ES-I3 (cell line): ENCODE results near the gene CPED1.
"Not testable (repeated sequence)": the region's sequence is repeated elsewhere in the genome, so short reads cannot be mapped to it uniquely, and the experiment has no call there.

ENCODE experiments used
- H3K36me3 ChIP-seq: 2 replicates; pipeline ENCODE4 v1.6.1; 2013; ENCODE audit warnings: mild to moderate bottlenecking, low read length, control low read depth, moderate library complexity; ENCODE audit not compliant: insufficient read depth
- H3K4me1 ChIP-seq: 2 replicates; pipeline ENCODE4 v1.6.1; 2013; ENCODE audit warnings: mild to moderate bottlenecking, control low read depth, low read length; ENCODE audit not compliant: insufficient read depth
- H3K9ac ChIP-seq: 2 replicates; pipeline ENCODE4 v1.6.1; 2013; ENCODE audit warnings: low read depth, mild to moderate bottlenecking, low read length, moderate library complexity
- H3K9me3 ChIP-seq: 2 replicates; pipeline ENCODE4 v1.6.1; 2013; ENCODE audit warnings: mild to moderate bottlenecking, low read length, moderate library complexity; ENCODE audit not compliant: control insufficient read depth, insufficient read depth

The CPED1 gene

DNA sequence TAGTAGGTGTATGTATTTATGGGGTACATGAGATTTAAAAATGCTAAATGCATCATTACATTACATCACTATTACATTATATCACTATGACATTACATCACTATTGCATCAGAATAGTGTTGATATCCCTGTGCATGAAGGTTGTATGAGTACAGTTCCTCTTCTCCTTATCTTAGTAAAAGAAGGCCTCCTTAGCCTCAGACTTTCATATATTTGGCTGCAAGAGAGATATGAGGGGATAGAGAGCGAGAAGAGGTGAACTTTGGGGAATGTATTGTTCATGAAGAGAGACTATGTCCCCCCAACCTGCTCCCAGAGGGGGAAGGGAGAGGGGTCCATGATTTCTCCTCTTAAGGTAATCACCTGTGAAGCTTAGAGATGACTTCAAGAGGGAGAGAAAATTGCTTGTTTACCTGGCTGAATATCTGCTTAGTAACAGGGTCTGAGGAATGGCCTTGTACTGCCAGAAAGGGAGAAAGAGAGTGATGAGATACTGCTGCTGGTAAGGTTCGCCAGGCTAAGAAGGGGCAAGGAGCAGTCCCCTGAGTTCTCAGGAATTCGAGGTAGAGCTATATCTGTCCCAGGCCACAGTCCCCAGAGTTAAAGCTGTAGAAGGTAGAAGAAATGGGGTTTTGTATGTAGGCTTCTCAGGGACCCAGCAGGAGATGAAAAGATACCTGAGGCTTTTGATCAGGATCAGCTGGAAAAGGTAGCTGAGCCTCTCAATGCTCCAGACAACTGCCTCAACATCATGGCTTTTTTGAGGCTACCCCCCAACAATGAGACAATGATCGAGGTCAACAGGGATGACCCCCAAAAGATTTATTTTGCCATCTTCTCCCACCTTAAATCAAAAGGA lies 171.9 kb downstream of the CPED1 start:
- H3K36me3 ChIP-seq = no peaks in the 10 kb centered on the region
- H3K9ac ChIP-seq = no peak overlapping the region
- H3K9me3 ChIP-seq = no peaks in the 10 kb centered on the region
- no peaks in the 10 kb centered on the region for H3K4me1 ChIP-seq

GRCh38 chr7:121163699-121164098 lies 175.2 kb downstream of the CPED1 start:
- H3K36me3 ChIP-seq = no peaks in the 10 kb centered on the region
- H3K4me1 ChIP-seq = no peaks in the 10 kb centered on the region
- no peak overlapping the region for H3K9ac ChIP-seq
- no peaks in the 10 kb centered on the region for H3K9me3 ChIP-seq

GRCh38 chr7:121164247-121164646 lies 175.7 kb downstream of the CPED1 start:
- H3K9ac ChIP-seq = no peak overlapping the region
- no peaks in the 10 kb centered on the region for H3K9me3 ChIP-seq
- no peaks in the 10 kb centered on the region for H3K4me1 ChIP-seq
- H3K36me3 ChIP-seq = no peaks in the 10 kb centered on the region

GRCh38 chr7:121166916-121167315 lies 178.4 kb downstream of the CPED1 start:
- Histone ChIP-seq H3K9ac (no peak overlapping the region), H3K36me3 (no peaks in the 10 kb centered on the region), H3K9me3 (no peaks in the 10 kb centered on the region), H3K4me1 (no peaks in the 10 kb centered on the region)

DNA sequence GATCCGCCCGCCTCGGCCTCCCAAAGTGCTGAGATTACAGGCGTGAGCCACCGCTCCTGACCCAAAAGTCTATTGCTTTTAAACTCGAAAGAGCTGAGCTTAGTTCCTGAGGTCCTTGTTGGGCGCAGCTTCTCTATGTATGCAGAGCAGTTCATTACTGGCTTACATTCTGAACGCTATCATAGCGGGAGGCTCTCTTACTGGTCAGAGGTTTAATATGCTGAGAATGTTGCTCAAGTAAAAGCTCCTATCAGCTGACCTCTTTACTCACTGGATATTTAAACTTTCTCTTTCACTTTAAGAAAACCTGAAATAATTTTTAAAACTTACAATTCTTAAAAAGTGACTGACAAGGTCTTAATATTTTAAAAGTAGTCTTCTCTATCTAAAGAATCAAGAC lies 179.5 kb downstream of the CPED1 start:
- no peaks in the 10 kb centered on the region for H3K36me3 ChIP-seq
- no peak overlapping the region for H3K9ac ChIP-seq
- no peaks in the 10 kb centered on the region for H3K9me3 ChIP-seq
- no peaks in the 10 kb centered on the region for H3K4me1 ChIP-seq

DNA sequence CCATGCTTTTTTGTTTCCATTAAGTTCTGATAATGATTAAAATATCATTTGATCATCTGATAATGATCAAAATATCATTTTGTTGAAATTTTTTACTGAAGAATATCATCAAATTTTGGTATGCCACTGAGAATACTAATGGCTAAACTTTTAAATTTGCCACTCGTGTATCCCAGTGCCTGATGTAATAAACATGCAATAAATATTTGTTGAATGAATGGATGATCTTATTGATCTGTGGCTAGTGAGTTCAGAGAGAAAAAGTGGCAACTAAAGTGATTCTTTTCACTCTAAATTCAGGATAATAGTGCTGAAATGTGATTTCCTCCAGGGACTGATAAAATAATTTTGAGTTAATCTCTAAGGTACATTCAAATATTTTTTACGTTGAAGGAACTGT lies 181.0 kb downstream of the CPED1 start:
- no peaks in the 10 kb centered on the region for H3K4me1 ChIP-seq
- H3K36me3 ChIP-seq = no peaks in the 10 kb centered on the region
- no peaks in the 10 kb centered on the region for H3K9me3 ChIP-seq
- H3K9ac ChIP-seq = no peak overlapping the region

- Histone ChIP-seq H3K9ac (no peak overlapping the region), H3K9me3 (no peaks in the 10 kb centered on the region), H3K4me1 (no peaks in the 10 kb centered on the region), H3K36me3 (no peaks in the 10 kb centered on the region)
Measured at GRCh38 chr7:121172484-121172883, 184.0 kb downstream of the CPED1 start.

DNA sequence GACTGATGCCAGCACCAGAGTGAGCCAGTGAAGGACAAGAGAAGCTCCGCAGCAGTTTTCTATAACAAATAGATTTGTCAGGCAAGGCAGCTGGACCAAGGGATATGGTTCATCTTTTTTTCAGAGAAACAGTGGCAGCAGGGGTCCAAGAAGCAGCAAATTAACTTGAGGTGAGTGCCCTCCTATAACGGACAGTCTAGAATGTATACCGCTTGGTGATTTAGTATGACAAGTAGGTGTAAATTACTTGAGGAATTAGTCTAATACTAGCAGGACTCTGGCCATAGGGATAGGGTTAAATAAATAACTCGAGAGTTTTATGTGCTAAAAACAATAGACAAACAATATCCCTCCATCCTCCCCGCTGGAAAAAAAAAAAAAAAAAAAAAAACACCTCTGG lies 187.3 kb downstream of the CPED1 start:
- Histone ChIP-seq H3K36me3 (no peaks in the 10 kb centered on the region), H3K9me3 (no peaks in the 10 kb centered on the region), H3K9ac (no peak overlapping the region), H3K4me1 (no peaks in the 10 kb centered on the region)

DNA sequence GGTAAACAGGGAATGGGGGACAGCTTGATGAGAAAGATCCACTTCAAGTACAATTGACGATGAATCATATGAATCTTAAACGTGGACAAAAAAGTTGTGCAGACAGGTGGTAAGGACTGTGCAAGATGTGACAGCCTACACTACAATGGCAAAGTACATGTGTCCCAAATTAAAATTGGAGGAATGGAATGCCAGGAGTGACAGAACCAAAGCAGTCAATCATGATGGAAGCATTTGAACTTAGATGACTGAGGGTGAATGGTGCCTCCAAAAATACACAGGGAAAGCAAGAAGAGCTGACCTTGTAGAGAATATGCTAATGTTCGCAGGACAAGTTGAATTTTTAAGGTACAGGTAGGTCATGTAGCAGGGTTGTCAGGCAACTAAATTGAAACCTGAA lies 189.9 kb downstream of the CPED1 start:
- Histone ChIP-seq H3K4me1 (no peaks in the 10 kb centered on the region), H3K9ac (no peak overlapping the region), H3K9me3 (no peaks in the 10 kb centered on the region), H3K36me3 (no peaks in the 10 kb centered on the region)

GRCh38 chr7:121178869-121179497 lies 190.5 kb downstream of the CPED1 start:
- Histone ChIP-seq H3K9me3 (no peaks in the 10 kb centered on the region), H3K4me1 (no peaks in the 10 kb centered on the region), H3K36me3 (no peaks in the 10 kb centered on the region), H3K9ac (no peak overlapping the region)

- H3K9ac ChIP-seq = no peak overlapping the region
- H3K9me3 ChIP-seq = no peaks in the 10 kb centered on the region
- H3K36me3 ChIP-seq = no peaks in the 10 kb centered on the region
- no peaks in the 10 kb centered on the region for H3K4me1 ChIP-seq
Measured at GRCh38 chr7:121180436-121181063, 192.0 kb downstream of the CPED1 start.

- Histone ChIP-seq H3K4me1 (no peaks in the 10 kb centered on the region), H3K9me3 (no peaks in the 10 kb centered on the region), H3K9ac (no peak overlapping the region), H3K36me3 (no peaks in the 10 kb centered on the region)
Measured at GRCh38 chr7:121181357-121181756, 192.8 kb downstream of the CPED1 start.

DNA sequence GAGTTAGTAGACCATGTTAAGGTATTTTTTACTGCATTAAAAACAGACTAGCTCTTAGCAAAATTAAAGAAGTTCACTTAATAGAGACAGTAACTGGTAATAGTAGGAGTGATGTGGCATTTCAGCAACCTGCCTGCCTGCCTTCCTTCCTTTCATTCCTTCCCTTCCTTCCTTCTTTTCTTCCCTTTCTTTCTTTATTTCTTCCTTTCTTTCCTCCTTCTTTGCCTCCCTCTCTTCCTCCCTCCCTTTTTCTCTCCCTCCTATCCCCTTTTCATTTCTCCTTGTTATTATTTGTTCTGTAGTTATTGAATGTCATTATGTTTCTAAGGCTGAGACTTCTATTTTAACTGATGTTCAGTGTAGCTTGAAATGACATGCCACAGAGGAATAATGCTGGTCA lies 193.8 kb downstream of the CPED1 start:
- Histone ChIP-seq H3K4me1 (no peaks in the 10 kb centered on the region), H3K36me3 (no peaks in the 10 kb centered on the region), H3K9ac (no peak overlapping the region), H3K9me3 (no peaks in the 10 kb centered on the region)

GRCh38 chr7:121182902-121183301 lies 194.4 kb downstream of the CPED1 start:
- no peaks in the 10 kb centered on the region for H3K4me1 ChIP-seq
- no peaks in the 10 kb centered on the region for H3K9me3 ChIP-seq
- H3K9ac ChIP-seq = no peak overlapping the region
- H3K36me3 ChIP-seq = no peaks in the 10 kb centered on the region

- H3K36me3 ChIP-seq, H3K9me3 ChIP-seq, H3K4me1 ChIP-seq, H3K9ac ChIP-seq: not testable (repeated sequence)
Measured at GRCh38 chr7:121183883-121184282, 195.4 kb downstream of the CPED1 start.
